HepG2 (cell line): Measurements from ENCODE around the gene NKD1. TPM values are rescaled to one million over a fixed set of nuclear protein-coding genes. Genes with fewer than 3 reads are reported as not detected.

ENCODE experiments used
- ATAC-seq: fragments of 200-7000 bp; cut with Tn5 transposase; 3 replicates; pipeline ENCODE4 v1.9.1; 2020; ENCODE audit warnings: mild to moderate bottlenecking, moderate library complexity
- BruUV-seq: library from RNA; stranded (reverse); fragments of 400-500 nt; replicated peaks from 2 replicates; lab custom pipeline; 2021; lab: Mats Ljungman, UMichigan
- CTCF ChIA-PET: fragments of 300-600 bp; formaldehyde crosslinking; extraction: SDS; loops from one replicate; lab custom pipeline; 2021; ENCODE audit warnings: low total read pairs, inconsistent platforms, low intra/inter-chr PET ratio; lab: Yijun Ruan, JAX
- POLR2A ChIA-PET: fragments of 350-600 bp; sonication (Branson Sonifier 250); formaldehyde crosslinking; loops from one replicate; lab custom pipeline; 2020; ENCODE audit warnings: antibody characterized with exemption, inconsistent platforms; lab: Yijun Ruan, JAX
- DNase-seq: peaks from one replicate; pipeline ENCODE4 v3.0.0-alpha.2; 2015; ENCODE audit warnings: low spot score
- FAIRE-seq: peaks from 3 replicates; lab custom pipeline; 2011; peaks lifted over from hg19 to GRCh38; lab: Jason Lieb, UNC
- H2AFZ ChIP-seq: one replicate; pipeline ENCODE4 v1.6.1; 2011; ENCODE audit warnings: low read length, inconsistent platforms
- H3K27ac ChIP-seq: fragments of 300-600 bp; 3 replicates; pipeline ENCODE4 v1.8.0; 2011; ENCODE audit warnings: mixed run types, mild to moderate bottlenecking, mixed read lengths, low read length, inconsistent platforms; ENCODE audit not compliant: insufficient read depth; ENCODE audit errors: extremely low read length
- H3K27me3 ChIP-seq, 2 experiments: fragments of 200-600 bp in 1 of 2; 2 replicates in 1 of 2; 3 replicates in 1 of 2; pipeline versions ENCODE4 v1.6.0 to v1.8.0; 2011; ENCODE audit warnings: low read length in 2 of 2, mild to moderate bottlenecking in 2 of 2, moderate library complexity in 2 of 2, inconsistent platforms in 1 of 2; ENCODE audit not compliant: insufficient read depth in 2 of 2, control insufficient read depth in 1 of 2
- H3K36me3 ChIP-seq, 2 experiments: fragments of 200-600 bp in 1 of 2; replicated peaks in 1 of 2; 2 replicates in 1 of 2; 3 replicates in 1 of 2; pipeline versions ENCODE4 v1.5.1 to v1.8.0; 2011; ENCODE audit warnings: low read length in 2 of 2, inconsistent platforms in 1 of 2; ENCODE audit not compliant: insufficient read depth in 2 of 2, control insufficient read depth in 1 of 2
- H3K4me1 ChIP-seq: 2 replicates; pipeline ENCODE4 v1.5.1; 2012; ENCODE audit warnings: low read length, inconsistent platforms; ENCODE audit not compliant: insufficient read depth
- H3K4me2 ChIP-seq: 2 replicates; pipeline ENCODE4 v1.6.0; 2011; ENCODE audit warnings: low read depth, low read length, inconsistent platforms
- H3K4me3 ChIP-seq, 3 experiments: fragments of 200-600 bp in 1 of 3; sonication (generic), shearing (Covaris generic) in 1 of 3; replicated peaks in 1 of 3; 2 replicates each; pipeline ENCODE4 v1.5.1; 2011 to 2016; ENCODE audit warnings: low read length in 3 of 3, inconsistent platforms in 2 of 3, low read depth in 2 of 3, mild to moderate bottlenecking in 2 of 3, control low read depth in 1 of 3, mixed read lengths in 1 of 3; ENCODE audit not compliant: insufficient read depth in 1 of 3
- H3K79me2 ChIP-seq: one replicate; pipeline ENCODE4 v1.6.1; 2011; ENCODE audit warnings: low read length, inconsistent platforms; ENCODE audit not compliant: insufficient read depth
- H3K9ac ChIP-seq: 2 replicates; pipeline ENCODE4 v1.6.0; 2011; ENCODE audit warnings: mild to moderate bottlenecking, low read depth, low read length, inconsistent platforms; ENCODE audit not compliant: insufficient read depth
- H3K9me3 ChIP-seq: 2 replicates; pipeline ENCODE4 v1.5.1; 2012; ENCODE audit warnings: mild to moderate bottlenecking, low read length
- H4K20me1 ChIP-seq: 2 replicates; pipeline ENCODE4 v1.6.0; 2011; ENCODE audit warnings: inconsistent platforms, mild to moderate bottlenecking, low read length, moderate library complexity; ENCODE audit not compliant: insufficient read depth
- AGO2 ChIP-seq: fragments of 200-400 bp; formaldehyde crosslinking; optimal IDR thresholded peaks from 2 replicates; pipeline ENCODE3; 2017; ENCODE audit warnings: mild to moderate bottlenecking, low read depth, low read length, moderate library complexity
- HHEX ChIP-seq: IDR thresholded peaks from 2 replicates; pipeline ENCODE4 v1.6.1; 2016; ENCODE audit warnings: control low read depth
- HNRNPK ChIP-seq: fragments of 200-400 bp; formaldehyde crosslinking; IDR thresholded peaks from 2 replicates; pipeline ENCODE4 v1.6.1; 2018; ENCODE audit warnings: low read length, low read depth, moderate library complexity, mild to moderate bottlenecking; ENCODE audit not compliant: poor library complexity, severe bottlenecking
- ISL2 ChIP-seq: sonication (generic); formaldehyde crosslinking; IDR thresholded peaks from 2 replicates; pipeline ENCODE4 v1.5.0; 2020; ENCODE audit warnings: missing genetic modification reagents
- PBX2 ChIP-seq: IDR thresholded peaks from 2 replicates; pipeline ENCODE4 v1.6.1; 2016; ENCODE audit warnings: control low read depth
- POLR2A ChIP-seq, 2 experiments: IDR thresholded peaks; 2 replicates each; pipeline ENCODE4 v1.6.1; 2011; ENCODE audit warnings: low read depth in 2 of 2, low read length in 2 of 2, mild to moderate bottlenecking in 1 of 2, moderate library complexity in 1 of 2; ENCODE audit not compliant: insufficient read depth in 1 of 2
- POLR2AphosphoS2 ChIP-seq: IDR thresholded peaks from 2 replicates; pipeline ENCODE4 v1.6.1; 2011; ENCODE audit warnings: low read depth, low read length, improper control_type of control experiment
- POLR2G ChIP-seq: fragments of 200-400 bp; formaldehyde crosslinking; IDR thresholded peaks from 2 replicates; pipeline ENCODE4 v1.6.1; 2018; ENCODE audit warnings: mild to moderate bottlenecking, low read depth, low read length, moderate library complexity
- PRDM4 ChIP-seq: sonication (generic); formaldehyde crosslinking; IDR thresholded peaks from 2 replicates; pipeline ENCODE4 v1.9.0; 2021; ENCODE audit warnings: missing genetic modification reagents, borderline replicate concordance
- RBFOX2 ChIP-seq: fragments of 200-400 bp; formaldehyde crosslinking; IDR thresholded peaks from 2 replicates; pipeline ENCODE4 v1.6.1; 2017; ENCODE audit warnings: low read depth, mild to moderate bottlenecking, low read length
- RBM22 ChIP-seq: fragments of 200-400 bp; formaldehyde crosslinking; optimal IDR thresholded peaks from 2 replicates; pipeline ENCODE3; 2017; ENCODE audit warnings: mild to moderate bottlenecking, low read length, moderate library complexity
- ZKSCAN5 ChIP-seq: sonication (generic); formaldehyde crosslinking; IDR thresholded peaks from 2 replicates; pipeline ENCODE4 v1.5.1; 2020; ENCODE audit warnings: mild to moderate bottlenecking, missing genetic modification reagents
- ZNF138 ChIP-seq: sonication (generic); formaldehyde crosslinking; IDR thresholded peaks from 2 replicates; pipeline ENCODE4 v1.5.0; 2020; ENCODE audit warnings: mild to moderate bottlenecking, low read depth, missing genetic modification reagents
- ZNF235 ChIP-seq: sonication (generic); formaldehyde crosslinking; IDR thresholded peaks from 2 replicates; pipeline ENCODE4 v1.8.1; 2023; ENCODE audit warnings: mild to moderate bottlenecking, missing genetic modification reagents, borderline replicate concordance
- ZNF773 ChIP-seq: sonication (generic); formaldehyde crosslinking; IDR thresholded peaks from 2 replicates; pipeline ENCODE4 v1.4.0; 2020; ENCODE audit warnings: missing genetic modification reagents, borderline replicate concordance
- WGBS: methylation state at CpG from one replicate; pipeline ENCODE4 v1.1.6; 2017; ENCODE audit warnings: low lambda C conversion rate; 5-methylcytosine and 5-hydroxymethylcytosine counted together
- in situ Hi-C: cut with HindIII; loops from 2 replicates; pipeline ENCODE4 v1.10.0; 2017; ENCODE audit warnings: low pct_unique_long_range_greater_than_20kb; ENCODE audit not compliant: extremely low pct_ligation_motif_present
- intact Hi-C: fragments of 100-400 bp; cut with micrococcal nuclease; formaldehyde crosslinking; loops from one replicate; pipeline ENCODE4 v1.10.0; 2022; ENCODE audit not compliant: unreplicated experiment
- polyA plus RNA-seq, 8 experiments: library from polyadenylated mRNA; depleted of rRNA in 3 of 8; stranded (reverse) in 7 of 8; unstranded in 1 of 8; fragments of >200 nt; fragmentation: Illumina TruSeq in 4 of 8; extraction: Trizol in 4 of 8; gene quantifications; 2 replicates each; pipeline versions ENCODE4 v1.2.1 to v1.2.3, GENCODE V29; 2011 to 2016; ENCODE audit warnings: low read depth in 4 of 8, missing spikeins in 1 of 8, mixed read lengths in 1 of 8; ENCODE audit not compliant: insufficient read depth in 1 of 8
- total RNA-seq, 5 experiments: library from RNA; depleted of rRNA; stranded (reverse); fragments of >200 nt; fragmentation: Illumina TruSeq; extraction: Trizol; gene quantifications; 2 replicates each; pipeline ENCODE4 v1.2.3, GENCODE V29; 2016; ENCODE audit warnings: low read depth in 1 of 5

The NKD1 gene
- total and polyA plus RNA-seq, 2 of the 13 experiments (the other 11 are each of a cell fraction or from before 2014, with no cell fraction given): 70.4 to 121 TPM

- WGBS: 100% methylated on average over 2 of the region's 2 CpGs
- ChIA-PET POLR2A (no interaction called here), CTCF (no interaction called here)
- BruUV-seq: no TSS peak
- Histone ChIP-seq H3K9ac (no peak overlapping the region), H4K20me1 (peaks cover 99% of the 10 kb centered on the region), H3K79me2 (peaks cover 99% of the 10 kb centered on the region), H3K27me3 (no peaks in the 10 kb centered on the region), H3K4me1 (peaks cover 87% of the 10 kb centered on the region), H3K4me2 (no peak overlapping the region), H3K4me3 (no peak overlapping the region), H3K36me3 (peaks cover 77 to 99% of the 10 kb centered on the region in 2 experiments), H3K27ac (no peak overlapping the region), H3K9me3 (no peaks in the 10 kb centered on the region), H2AFZ (no peak overlapping the region)
- intact Hi-C loops: no loop called here
- in situ Hi-C loops: no loop called here
- TF ChIP-seq RBM22 (peak; percentile 93), POLR2A (IDR thresholded peaks at IDR 0.05; ENCODE audit: insufficient read depth in 1 of 2, low read depth in 2 of 2, low read length in 2 of 2) (peak; percentile 17 to 45; a peak in 2 of 4 replicates), RBFOX2 (peak; percentile 30; the same call in 1 of the 2 replicates), POLR2G (peak; percentile 13; the same call in 1 of the 2 replicates), ISL2 (CRISPR knock-in tag) (no peak), AGO2 (peak; percentile 97), HHEX (CRISPR knock-in tag) (no peak), POLR2AphosphoS2 (0 out of 2 replicates have a peak, but pooled peaks have one; percentile 7)
- no peak for FAIRE-seq
- no peak for ATAC-seq
- no peak for DNase-seq
Measured at GRCh38 chr16:50595859-50596258, 47.7 kb downstream of the NKD1 start.

- Histone ChIP-seq H3K4me3 (no peak overlapping the region), H4K20me1 (peaks cover 99% of the 10 kb centered on the region), H3K79me2 (peaks cover 100% of the 10 kb centered on the region), H3K27me3 (no peaks in the 10 kb centered on the region), H3K27ac (no peak overlapping the region), H3K9ac (no peak overlapping the region), H2AFZ (no peak overlapping the region), H3K9me3 (no peaks in the 10 kb centered on the region), H3K4me1 (peaks cover 78% of the 10 kb centered on the region), H3K36me3 (peaks cover 75 to 98% of the 10 kb centered on the region in 2 experiments), H3K4me2 (no peak overlapping the region)
- 96% methylated on average over 13 of the region's 13 CpGs for WGBS
- in situ Hi-C loops: no loop called here
- ATAC-seq (no peak), DNase-seq (no peak), FAIRE-seq (no peak)
- POLR2A ChIA-PET: no interaction called here
- CTCF ChIA-PET: no interaction called here
- BruUV-seq: no TSS peak
- intact Hi-C loops: no loop called here
- TF ChIP-seq ZKSCAN5 (CRISPR knock-in tag) (no peak), ZNF235 (CRISPR knock-in tag) (no peak), HNRNPK (peak; percentile 61), ZNF138 (CRISPR knock-in tag) (no peak), POLR2G (peak; percentile 10; the same call in 1 of the 2 replicates), PBX2 (CRISPR knock-in tag) (no peak), ZNF773 (CRISPR knock-in tag) (no peak), RBM22 (peak; percentile 97), PRDM4 (CRISPR knock-in tag) (no peak)
Measured at GRCh38 chr16:50596762-50597450, 48.7 kb downstream of the NKD1 start.
